ENCODE data around the gene PDSS2. TPM values are rescaled to one million over a fixed set of nuclear protein-coding genes. Genes with fewer than 3 reads are reported as not detected.

Gene PDSS2
- total and polyA plus RNA-seq, 4 donors, result 6.6 to 19.8 (median 15.6) TPM

- 76 to 81% methylated on average over 1 of the region's 1 CpG for WGBS, 2 donors
- H3K27me3 ChIP-seq (ENCODE audit: control insufficient read depth in 3 of 3, insufficient read depth in 3 of 3, low read length in 2 of 3), result no peaks in the 10 kb centered on the region
- H3K4me3 ChIP-seq, result no peak overlapping the region
- no peak overlapping the region for H3K27ac ChIP-seq (ENCODE audit: low read depth in 1 of 2, low read length in 1 of 2)
- no peaks in the 10 kb centered on the region for H3K36me3 ChIP-seq (ENCODE audit: control insufficient read depth in 4 of 4, insufficient read depth in 4 of 4, low read length in 4 of 4)
- H3K9me3 ChIP-seq (ENCODE audit: control insufficient read depth in 4 of 4, insufficient read depth in 3 of 4, low read length in 3 of 4), result no peaks in the 10 kb centered on the region
- no peak overlapping the region for H3K9ac ChIP-seq (ENCODE audit: insufficient read depth in 1 of 2, low read length in 2 of 2)
- no peak for TF ChIP-seq CTCF (IDR thresholded peaks at IDR 0.05; ENCODE audit: control extremely low read depth, extremely low read depth)
- H3K4me1 ChIP-seq (ENCODE audit: control insufficient read depth in 5 of 5, insufficient read depth in 5 of 5, low read length in 5 of 5), result peaks cover 0 to 7% (median 5%) of the 10 kb centered on the region in 5 donors
- no peak for DNase-seq
- no peak for ATAC-seq (ENCODE audit: insufficient read depth, low FRiP score)
These were observed 228.9 kb downstream of the PDSS2 start for GRCh38 chr6:107230448-107230847.

GRCh38 chr6:107230024-107230423, 229.3 kb downstream of the PDSS2 start:
- Histone ChIP-seq H3K9me3 (ENCODE audit: control insufficient read depth in 4 of 4, insufficient read depth in 3 of 4, low read length in 3 of 4) (no peaks in the 10 kb centered on the region), H3K36me3 (ENCODE audit: control insufficient read depth in 4 of 4, insufficient read depth in 4 of 4, low read length in 4 of 4) (no peaks in the 10 kb centered on the region), H3K27ac (ENCODE audit: low read depth in 1 of 2, low read length in 1 of 2) (no peak overlapping the region), H3K4me3 (no peak overlapping the region), H3K9ac (ENCODE audit: insufficient read depth in 1 of 2, low read length in 2 of 2) (no peak overlapping the region), H3K4me1 (ENCODE audit: control insufficient read depth in 5 of 5, insufficient read depth in 5 of 5, low read length in 5 of 5) (peaks cover 0 to 3% (median 2%) of the 10 kb centered on the region in 5 donors), H3K27me3 (ENCODE audit: control insufficient read depth in 3 of 3, insufficient read depth in 3 of 3, low read length in 2 of 3) (no peaks in the 10 kb centered on the region)
- ATAC-seq (ENCODE audit: insufficient read depth, low FRiP score), result no peak
- no peak for DNase-seq
- TF ChIP-seq CTCF (IDR thresholded peaks at IDR 0.05; ENCODE audit: control extremely low read depth, extremely low read depth), result no peak
- 66 to 88% methylated on average over 2 of the region's 2 CpGs for WGBS, 2 donors

- H3K9ac ChIP-seq (ENCODE audit: insufficient read depth in 1 of 2, low read length in 2 of 2), result no peak overlapping the region
- no peaks in the 10 kb centered on the region for H3K27me3 ChIP-seq (ENCODE audit: control insufficient read depth in 3 of 3, insufficient read depth in 3 of 3, low read length in 2 of 3)
- TF ChIP-seq CTCF (IDR thresholded peaks at IDR 0.05; ENCODE audit: control extremely low read depth, extremely low read depth), result no peak
- no peak for ATAC-seq (ENCODE audit: insufficient read depth, low FRiP score)
- H3K4me1 ChIP-seq (ENCODE audit: control insufficient read depth in 5 of 5, insufficient read depth in 5 of 5, low read length in 5 of 5), result no peaks in the 10 kb centered on the region
- H3K36me3 ChIP-seq (ENCODE audit: control insufficient read depth in 4 of 4, insufficient read depth in 4 of 4, low read length in 4 of 4), result no peaks in the 10 kb centered on the region
- WGBS, 2 donors, result 88 to 93% methylated on average over 1 of the region's 1 CpG
- H3K4me3 ChIP-seq, result no peak overlapping the region
- DNase-seq, result no peak
- no peak overlapping the region for H3K27ac ChIP-seq (ENCODE audit: low read depth in 1 of 2, low read length in 1 of 2)
- no peaks in the 10 kb centered on the region for H3K9me3 ChIP-seq (ENCODE audit: control insufficient read depth in 4 of 4, insufficient read depth in 3 of 4, low read length in 3 of 4)
These were observed 230.6 kb downstream of the PDSS2 start for GRCh38 chr6:107228754-107229153.

GRCh38 chr6:107221519-107221918, 237.8 kb downstream of the PDSS2 start:
- no peak overlapping the region for H3K4me3 ChIP-seq
- no peak overlapping the region for H3K27ac ChIP-seq (ENCODE audit: low read depth in 1 of 2, low read length in 1 of 2)
- no peak for TF ChIP-seq CTCF (IDR thresholded peaks at IDR 0.05; ENCODE audit: control extremely low read depth, extremely low read depth)
- no peak for DNase-seq
- no peaks in the 10 kb centered on the region for H3K4me1 ChIP-seq (ENCODE audit: control insufficient read depth in 5 of 5, insufficient read depth in 5 of 5, low read length in 5 of 5)
- ATAC-seq (ENCODE audit: insufficient read depth, low FRiP score), result no peak
- H3K9me3 ChIP-seq (ENCODE audit: control insufficient read depth in 4 of 4, insufficient read depth in 3 of 4, low read length in 3 of 4), result no peaks in the 10 kb centered on the region
- no peak overlapping the region for H3K9ac ChIP-seq (ENCODE audit: insufficient read depth in 1 of 2, low read length in 2 of 2)
- 96 to 98% methylated on average over 2 of the region's 2 CpGs for WGBS, 2 donors
- no peaks in the 10 kb centered on the region for H3K27me3 ChIP-seq (ENCODE audit: control insufficient read depth in 3 of 3, insufficient read depth in 3 of 3, low read length in 2 of 3)
- H3K36me3 ChIP-seq (ENCODE audit: control insufficient read depth in 4 of 4, insufficient read depth in 4 of 4, low read length in 4 of 4), result no peaks in the 10 kb centered on the region

Measured in lung (tissue), 12 donors.